Measurements from ENCODE around the gene NFIX.

- TF ChIP-seq POLR2A (IDR thresholded peaks at IDR 0.05) (no peak), EP300 (IDR thresholded peaks at IDR 0.05) (no peak), CTCF (IDR thresholded peaks at IDR 0.05) (no peak)
Observed at GRCh38 chr19:13003081-13003480, 7.8 kb downstream of the NFIX start.

Measured in tibial nerve (tissue), 4 donors.